Activated T-cell treated with anti-CD3 and anti-CD28 coated beads for 48 hours (primary cell): ENCODE measurements around the gene ADAMTS14.

ENCODE experiments used
- DNase-seq: peaks from one replicate; pipeline ENCODE4 v3.0.0-alpha.2; 2020; ENCODE audit warnings: low read depth

Gene ADAMTS14

DNA sequence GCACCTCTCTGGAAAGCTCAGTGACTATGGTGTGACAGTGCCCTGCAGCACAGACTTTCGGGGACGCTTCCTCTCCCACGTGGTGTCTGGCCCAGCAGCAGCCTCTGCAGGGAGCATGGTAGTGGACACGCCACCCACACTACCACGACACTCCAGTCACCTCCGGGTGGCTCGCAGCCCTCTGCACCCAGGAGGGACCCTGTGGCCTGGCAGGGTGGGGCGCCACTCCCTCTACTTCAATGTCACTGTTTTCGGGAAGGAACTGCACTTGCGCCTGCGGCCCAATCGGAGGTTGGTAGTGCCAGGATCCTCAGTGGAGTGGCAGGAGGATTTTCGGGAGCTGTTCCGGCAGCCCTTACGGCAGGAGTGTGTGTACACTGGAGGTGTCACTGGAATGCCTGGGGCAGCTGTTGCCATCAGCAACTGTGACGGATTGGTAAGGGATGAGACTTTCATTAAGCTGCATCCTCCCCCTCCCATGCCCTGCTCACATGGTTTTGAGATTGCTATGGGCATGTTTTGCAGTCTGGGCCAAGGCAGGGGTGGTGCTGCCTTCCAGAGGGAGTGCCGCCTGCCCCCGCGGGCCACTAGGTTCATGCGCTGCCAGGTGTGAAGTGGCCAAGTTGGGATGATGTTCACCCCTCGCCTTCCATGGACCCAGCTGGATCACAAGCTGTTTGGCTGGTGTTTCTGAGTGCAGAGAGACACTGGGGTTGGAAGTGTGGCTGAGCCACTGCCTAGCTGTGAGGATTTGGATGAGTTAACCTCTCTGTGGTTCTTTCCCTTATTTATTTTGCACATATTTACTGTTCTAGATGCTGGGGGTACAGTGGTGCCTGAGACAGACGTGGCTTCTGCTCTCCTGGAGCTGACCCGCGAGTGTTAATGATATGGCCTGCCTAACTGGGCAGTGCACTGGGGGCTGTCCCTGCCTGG is 2.5 kb downstream of the ADAMTS14 start:
- DNase-seq = no peak

DNA sequence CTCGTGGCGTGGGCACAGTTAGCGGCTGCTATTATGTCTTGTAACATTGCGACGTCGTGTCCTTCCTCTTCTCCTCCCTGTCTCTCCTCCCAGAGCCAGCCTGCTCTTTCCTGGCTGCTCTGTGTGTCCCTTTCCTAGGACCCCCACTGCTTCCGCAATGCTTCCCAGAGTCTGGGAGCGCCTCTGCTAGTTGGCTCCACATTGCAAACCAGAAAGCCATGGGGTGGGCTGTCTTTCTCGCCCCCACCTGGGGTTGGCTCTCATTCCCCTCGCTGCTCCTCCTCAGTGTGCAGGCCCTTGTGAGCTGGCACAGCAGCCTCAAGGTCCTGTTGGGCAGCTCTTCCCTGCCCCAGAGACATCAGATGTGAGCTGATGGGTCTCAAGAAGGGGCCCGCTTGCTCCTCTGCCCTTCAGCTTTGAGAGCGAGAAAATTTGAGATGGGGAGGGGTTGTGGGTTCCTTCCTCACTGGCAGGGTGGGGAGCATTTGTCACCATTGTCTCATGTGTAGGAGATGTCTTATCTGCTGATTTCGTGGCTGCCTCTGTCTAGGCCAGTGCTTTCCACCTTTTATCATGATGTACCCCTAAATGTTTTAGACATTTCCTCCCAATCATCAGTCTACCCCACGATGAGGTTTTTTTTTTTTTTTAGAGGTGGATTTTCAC is 3.3 kb downstream of the ADAMTS14 start:
- no peak for DNase-seq

DNA sequence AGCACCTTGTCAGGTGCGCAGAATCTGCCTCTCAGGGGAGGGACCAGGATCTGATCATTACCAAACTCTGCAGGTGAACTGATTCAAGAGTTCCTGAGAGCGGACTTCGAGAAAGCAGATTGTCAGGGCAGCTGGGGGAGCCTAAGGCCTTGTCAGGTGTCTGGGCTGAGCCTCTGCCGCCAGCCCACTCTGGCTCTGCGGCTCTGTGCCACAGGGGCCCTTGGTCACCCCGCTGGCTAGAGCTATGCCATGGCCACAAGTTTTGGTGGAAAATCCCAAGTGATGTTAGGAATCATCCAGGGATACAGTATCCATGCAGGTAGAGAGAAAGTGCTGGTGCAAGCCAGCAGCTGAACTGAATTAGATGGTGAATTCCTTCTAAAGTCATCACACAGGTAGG is 4.2 kb downstream of the ADAMTS14 start:
- DNase-seq = no peak

DNA sequence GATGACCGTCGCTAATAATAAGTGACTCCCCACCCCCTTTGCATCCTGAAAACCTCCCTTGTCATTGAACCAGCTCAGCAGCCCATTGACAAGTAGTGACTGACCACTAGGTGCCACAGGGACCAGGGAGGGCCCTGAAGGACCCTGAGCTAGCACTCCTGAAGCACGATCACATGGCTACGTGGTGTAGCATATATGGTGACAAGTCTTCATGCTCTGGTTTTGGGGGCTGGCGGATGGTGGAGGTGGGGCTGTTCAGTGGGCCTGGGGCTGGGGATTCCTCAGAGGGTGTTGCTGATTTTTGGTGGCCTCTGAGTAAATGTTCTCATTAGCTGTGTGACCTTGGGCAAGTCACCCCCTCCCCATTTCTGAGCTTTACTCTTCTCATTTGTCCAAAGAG is 4.7 kb downstream of the ADAMTS14 start:
- DNase-seq = no peak

DNA sequence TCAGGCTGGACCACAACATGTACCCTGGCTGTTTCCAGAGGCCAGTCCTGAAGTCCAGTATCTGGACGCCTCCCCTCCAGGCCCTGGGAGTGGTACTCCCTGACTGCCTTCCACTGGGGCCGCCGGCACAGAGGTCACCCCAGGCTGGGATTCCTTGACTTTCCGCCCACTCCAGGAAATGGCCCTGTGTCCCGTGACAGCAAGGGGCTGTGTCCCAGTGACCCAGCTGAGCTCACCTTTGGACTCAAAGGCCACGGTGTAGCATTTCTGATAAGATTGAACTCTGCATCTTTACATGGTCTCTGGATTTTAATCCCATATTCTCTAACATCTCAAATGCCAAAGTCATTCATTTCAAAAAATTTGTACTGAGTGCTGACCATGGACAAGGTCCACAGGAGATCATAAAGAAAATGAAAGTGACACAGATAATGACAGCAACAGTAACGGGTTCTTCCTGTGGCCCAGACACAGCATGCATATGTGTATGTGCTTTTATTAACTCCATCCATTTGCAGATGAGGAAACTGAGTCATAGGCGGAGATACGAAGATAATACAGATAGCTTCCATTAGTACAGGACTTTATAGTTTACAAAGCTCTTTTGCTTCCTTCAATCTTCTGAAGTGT is 5.4 kb downstream of the ADAMTS14 start:
- DNase-seq = no peak

DNA sequence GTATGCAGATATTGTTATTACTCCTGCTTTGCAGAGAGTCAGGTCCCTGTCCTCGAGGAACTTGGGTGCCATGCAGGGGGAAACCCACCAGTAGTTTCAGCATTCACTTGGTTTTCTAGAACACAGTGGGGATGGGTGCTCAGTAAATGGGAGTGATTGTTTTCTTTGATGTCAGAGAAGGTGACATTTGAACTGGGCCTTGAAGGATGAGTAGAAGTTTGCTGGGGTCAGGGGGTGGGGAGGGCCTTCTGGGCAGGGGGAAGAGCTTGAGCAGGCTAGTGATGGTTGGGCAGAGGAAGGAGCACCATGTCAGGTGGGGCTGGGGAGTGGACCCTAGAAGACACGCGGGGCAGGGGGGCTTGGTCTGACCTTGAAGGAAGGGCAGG is 5.9 kb downstream of the ADAMTS14 start:
- DNase-seq = no peak

DNA sequence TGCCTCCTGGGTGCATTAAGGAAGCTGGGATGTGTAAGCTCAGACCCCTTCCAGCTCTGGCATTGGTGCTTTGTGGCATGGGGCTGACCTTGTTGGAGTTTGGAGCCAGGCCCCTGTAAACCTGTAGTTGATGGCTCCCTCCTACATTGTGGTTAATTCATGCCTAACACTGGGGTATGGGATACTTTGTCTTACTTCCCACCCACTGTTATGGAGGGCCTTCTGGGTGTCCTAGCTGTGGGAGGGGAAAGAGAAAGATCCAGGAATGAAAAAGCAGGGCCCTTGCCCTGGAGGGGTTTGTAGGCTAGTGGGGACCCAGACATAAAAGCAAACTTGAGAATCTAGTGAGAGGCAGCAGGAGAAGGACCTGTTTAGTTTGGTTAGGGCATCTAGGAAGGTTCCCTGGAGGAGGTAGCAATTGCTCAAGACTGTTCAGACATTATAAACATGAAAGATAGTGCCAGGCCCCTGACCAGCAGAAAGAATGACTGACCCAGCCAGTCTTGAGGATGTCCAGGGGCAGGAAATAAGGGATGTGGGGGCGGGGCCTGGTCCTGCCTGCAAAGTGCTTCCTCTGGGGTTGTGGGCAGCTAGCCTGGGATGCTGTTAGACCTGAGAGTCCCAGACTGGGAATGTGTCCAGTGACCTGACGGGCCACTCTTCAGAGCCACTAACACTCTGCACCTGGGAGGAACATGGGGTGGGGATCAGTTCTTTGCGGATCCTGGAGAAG is 6.6 kb downstream of the ADAMTS14 start:
- no peak for DNase-seq

DNA sequence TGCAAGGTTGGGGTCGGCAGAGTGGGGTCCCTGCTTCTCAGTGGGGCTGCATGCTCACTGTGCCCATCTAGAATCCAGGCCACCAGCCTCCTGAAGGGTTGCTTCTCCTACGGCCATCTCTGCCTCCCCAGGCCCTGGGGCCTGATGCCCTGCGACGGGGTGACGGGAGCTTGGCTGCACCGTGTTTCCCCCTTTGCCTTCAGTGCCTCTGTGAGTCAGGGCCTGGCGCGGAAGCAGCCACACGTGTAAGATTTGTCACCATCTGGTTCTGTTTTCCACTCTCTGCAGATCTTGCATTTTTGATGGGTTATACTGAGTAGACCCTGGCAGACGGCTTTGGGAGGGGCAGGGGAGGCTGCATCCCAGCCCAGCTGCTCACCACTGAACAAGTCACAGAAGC is 7.2 kb downstream of the ADAMTS14 start:
- no peak for DNase-seq

DNA sequence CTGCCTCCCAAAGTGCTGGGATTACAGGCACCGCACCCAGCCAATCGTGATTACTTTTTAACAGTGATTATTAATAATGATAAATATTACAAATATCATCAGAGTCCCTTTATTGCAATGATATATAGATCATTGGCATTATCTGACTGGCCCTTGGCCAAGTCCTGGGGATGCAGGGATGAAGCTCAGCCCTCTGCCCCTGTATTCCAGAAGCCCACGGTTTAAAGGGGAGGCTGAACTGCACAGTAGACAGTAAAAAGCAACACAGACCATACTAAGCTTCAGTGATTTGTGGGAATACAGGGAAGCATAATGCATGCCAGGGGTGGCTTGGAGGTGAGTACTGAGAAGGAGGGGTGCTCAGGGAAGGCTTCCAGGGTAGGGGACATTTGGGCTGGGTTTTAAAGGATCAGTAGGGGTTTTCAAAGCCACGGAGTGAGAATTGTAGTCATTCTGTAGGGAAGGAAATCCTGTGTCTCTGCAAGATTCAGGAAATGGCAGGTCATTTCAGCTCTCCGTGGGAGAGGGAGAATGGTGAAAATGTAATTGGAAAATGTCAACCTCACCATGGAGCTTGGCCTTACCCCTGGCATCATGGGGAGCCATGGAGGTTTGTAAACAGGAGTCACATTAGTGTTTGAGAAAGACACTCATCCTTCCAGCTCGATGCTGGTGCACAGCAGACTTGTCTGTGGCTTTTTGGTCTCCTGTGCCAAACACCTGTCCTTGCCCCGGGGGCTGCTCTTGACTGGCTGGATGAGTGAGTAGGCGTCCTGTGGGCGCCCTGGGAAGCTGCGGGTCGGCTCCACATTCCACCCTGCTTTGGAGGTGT is 8.8 kb downstream of the ADAMTS14 start:
- no peak for DNase-seq

DNA sequence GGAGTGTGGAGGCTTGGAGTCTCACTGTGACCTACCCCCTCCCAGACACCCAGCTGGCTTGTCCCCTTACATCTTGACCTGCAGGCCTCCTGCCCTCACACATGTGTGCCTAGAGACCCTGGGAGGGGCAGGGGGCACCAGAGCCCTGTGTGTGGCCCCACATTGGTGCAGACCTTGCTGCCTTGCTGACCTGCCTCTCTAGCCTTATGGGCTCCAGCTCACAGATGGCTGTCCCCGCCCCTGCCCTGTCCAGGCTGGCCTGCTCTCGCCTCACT is 9.4 kb downstream of the ADAMTS14 start:
- no peak for DNase-seq

DNA sequence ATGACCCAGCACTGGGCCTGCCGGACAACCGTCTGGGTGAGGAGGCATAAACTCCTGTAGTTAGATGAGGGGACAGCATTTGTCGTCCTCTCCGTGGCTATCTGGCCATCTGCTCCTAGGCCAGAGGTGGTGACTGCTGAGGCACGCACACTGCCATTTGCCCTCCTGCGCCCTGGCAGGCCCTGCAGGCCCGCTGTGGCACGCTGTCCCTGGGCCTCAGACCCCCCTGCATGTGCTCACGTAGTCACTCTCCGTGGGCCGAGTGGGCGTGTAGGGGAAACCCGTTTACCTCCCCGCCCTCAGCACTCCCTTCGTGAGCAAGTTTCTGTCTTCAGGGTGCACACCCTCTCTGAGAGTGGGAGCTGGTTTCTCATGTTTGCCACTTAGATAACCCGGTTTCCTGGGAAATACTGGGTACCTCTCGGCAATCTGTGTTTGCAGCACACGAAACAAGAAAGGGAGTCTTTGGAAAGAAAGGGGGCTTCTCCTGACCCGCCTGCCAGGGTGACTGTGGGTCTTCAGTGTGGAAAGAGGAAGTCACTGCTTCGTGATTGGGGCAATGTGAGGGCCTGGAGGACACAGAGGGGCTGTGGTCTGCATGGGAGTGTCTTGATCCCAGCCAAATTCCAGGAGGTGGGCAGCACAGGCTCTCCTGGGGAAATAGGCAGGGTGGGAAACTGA is 10.8 kb downstream of the ADAMTS14 start:
- no peak for DNase-seq

DNA sequence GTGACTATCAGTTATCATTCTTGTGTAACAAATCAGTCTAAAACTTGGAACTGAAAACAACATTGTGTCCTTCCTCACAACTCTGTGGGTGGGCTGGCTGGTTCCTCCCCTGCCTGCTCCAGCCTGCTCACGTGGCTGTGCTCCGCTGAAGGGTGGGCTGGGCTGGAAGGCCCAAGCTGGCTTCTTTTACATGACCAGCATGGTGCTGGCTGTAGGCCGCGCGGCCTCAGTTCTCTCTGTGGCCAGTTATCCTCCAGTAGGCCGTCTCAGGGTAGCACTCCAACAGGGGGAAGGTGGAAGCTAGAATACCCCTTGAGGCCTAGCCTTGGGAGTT is 11.3 kb downstream of the ADAMTS14 start:
- DNase-seq = no peak

DNA sequence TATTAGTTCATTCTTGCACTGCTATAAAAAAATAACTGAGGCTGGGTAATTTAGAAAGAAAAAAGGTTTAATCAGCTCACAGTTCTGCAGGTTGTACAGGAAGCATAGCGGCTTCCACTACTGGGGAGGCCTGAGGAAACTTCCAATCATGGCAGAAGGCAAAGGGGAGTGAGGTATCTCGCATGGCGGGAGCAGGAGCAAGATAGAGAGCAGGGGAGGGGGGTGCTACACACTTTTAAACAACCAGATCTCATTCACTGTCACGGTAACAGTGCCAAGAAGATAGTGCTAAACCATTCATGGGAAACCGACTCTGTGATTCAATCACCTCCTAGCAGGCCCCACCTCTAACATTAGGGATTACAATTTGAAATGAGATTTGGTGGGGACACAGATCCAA is 11.6 kb downstream of the ADAMTS14 start:
- DNase-seq = no peak

DNA sequence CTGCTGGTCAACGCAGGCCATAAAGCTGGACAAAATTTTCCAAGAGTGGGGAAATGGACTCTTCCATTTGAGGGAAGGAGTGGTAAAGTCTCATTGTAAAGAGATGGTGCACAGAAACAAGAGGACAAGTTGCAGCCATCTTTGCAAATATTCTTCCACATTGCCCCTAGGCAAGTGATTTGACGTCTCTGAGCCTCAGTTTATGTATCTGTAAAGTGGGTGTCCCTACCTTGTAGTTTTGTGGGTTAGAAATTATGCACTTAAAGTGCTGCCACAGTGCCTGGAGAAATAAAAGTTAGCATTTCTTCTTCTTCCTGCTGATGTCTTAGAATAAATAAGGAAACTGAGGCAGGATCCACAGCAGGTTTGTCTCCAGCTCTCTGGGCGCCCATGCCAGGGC is 12.1 kb downstream of the ADAMTS14 start:
- no peak for DNase-seq

DNA sequence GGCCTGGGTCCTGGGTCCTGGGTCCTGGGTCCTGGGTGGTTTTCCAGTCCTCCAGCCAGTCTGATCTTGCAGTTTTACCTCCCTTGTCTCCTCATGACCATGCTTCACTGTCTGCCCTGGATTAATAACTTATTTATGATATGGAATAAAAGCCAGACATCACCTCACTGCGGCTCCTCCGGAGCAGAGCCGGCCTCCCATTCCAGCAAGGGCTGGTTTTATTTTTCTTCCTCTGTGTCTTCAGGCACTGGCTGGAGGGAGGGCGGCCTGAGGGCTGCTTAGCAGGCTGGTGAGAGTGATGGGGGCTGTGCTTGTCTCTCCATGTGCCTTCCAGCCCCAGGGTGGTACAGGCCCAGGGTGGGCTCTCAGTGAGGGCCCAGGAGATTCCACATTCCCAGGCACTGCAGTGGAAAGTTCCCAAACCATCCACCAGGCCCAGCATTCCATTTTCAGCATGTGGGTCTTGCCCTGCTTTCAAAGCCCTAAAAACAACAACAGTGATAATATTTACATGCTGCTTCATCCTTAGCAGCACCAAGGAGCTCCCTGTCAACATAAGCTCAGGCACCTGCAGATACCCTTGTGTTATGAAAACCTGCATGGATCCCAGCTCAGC is 12.6 kb downstream of the ADAMTS14 start:
- DNase-seq = no peak

DNA sequence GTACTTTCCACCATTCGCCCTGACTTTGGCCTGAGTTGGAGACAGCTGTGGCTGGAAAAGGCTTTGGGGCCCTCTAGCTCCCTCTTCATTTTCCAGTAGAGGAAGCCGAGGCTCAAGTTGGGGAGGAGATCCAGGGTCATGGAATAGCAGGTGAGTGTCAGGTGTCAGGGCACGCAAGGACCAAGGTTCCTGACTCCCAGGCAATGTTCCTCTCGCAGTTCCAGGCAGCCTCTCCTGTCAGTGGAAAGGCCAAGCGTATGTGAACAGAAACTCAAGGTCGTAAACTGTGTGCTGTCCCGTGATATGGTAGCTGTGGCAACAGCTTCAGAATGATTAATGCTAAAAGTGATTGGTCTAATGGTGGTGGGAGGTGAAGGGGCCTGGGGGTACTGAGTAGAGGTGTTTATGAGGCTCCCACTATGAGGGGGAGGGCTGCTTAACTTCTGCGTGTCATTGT is 13.2 kb downstream of the ADAMTS14 start:
- DNase-seq = no peak

DNA sequence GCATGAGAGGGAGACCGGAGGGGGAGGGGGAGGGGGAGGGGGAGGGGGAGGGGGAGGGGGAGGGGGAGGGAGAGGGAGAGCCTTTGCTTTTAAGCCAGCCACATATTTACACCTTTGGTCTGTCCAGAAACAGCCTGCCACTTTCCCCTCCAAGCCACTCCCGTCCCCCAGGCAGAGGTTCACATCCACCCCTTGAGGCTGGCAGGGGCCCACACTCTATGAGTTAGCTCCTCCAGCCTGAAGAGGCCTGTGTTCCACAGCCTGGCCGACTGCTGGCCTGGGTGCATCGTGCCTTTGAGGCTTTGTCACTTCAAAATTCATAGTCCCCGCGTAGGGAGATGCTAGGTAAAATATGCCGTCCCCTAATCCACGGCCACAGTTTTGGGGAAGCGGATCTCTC is 16.5 kb downstream of the ADAMTS14 start:
- no peak for DNase-seq

DNA sequence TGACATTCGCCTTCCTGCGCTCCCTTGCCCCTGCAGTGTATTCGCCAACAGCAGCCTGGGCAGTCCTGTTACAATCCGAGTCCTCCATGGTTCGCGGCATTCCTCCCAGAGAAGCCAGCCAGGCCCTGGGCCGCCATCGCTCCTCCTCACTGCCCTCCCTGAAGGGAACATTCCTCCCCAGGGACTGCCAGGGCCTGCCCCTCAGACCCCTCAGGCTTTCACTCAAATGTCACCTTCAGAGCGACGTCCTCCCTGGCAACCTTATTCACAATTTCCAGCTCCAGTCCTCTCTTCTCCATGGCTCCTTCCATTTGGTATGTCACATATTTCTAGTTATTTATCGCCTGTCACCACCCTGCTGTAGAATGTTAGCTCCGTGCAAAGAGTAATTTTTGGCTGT is 17.4 kb downstream of the ADAMTS14 start:
- no peak for DNase-seq

DNA sequence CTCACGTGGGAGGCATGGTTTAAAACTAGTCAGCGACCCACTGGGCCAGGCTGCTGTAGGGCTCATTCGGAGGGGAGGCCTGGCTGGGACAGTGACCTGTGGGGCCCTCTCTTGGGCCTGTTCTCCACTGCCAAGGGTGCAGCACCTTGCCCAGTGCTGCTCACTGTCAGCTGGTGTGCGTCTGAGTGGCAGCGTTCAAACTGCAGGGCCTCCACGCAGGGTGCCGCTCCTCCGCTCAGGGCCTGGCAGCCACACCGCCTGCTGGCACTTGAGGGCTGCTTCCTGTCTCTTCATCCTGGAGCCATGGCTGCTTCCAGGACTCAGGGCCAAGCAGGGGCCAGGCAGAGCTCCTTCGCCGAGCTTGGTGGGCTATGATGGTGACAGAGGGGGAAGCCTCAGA is 18.3 kb downstream of the ADAMTS14 start:
- DNase-seq = no peak

DNA sequence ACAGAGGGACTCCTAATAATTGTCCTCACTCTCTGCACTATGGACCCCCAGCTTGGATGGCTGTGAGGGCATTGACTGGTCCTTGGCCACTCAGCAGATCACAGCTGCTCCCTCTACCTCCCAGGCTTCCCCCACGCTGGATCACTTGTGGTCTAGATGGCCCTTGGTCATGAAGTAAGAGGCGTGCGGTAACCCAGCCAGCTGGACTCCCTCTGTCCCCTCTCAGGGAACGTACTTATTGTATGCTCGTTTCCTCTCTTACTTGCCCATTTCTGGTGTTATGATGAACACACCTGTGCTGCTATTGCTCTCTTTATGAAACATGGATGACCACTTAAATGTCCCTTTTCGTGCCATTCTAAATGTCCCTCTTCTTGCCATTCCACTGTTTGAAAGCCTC is 19.3 kb downstream of the ADAMTS14 start:
- DNase-seq = no peak
